ENCODE measurements around the gene TRHDE.

The TRHDE gene, protein sequence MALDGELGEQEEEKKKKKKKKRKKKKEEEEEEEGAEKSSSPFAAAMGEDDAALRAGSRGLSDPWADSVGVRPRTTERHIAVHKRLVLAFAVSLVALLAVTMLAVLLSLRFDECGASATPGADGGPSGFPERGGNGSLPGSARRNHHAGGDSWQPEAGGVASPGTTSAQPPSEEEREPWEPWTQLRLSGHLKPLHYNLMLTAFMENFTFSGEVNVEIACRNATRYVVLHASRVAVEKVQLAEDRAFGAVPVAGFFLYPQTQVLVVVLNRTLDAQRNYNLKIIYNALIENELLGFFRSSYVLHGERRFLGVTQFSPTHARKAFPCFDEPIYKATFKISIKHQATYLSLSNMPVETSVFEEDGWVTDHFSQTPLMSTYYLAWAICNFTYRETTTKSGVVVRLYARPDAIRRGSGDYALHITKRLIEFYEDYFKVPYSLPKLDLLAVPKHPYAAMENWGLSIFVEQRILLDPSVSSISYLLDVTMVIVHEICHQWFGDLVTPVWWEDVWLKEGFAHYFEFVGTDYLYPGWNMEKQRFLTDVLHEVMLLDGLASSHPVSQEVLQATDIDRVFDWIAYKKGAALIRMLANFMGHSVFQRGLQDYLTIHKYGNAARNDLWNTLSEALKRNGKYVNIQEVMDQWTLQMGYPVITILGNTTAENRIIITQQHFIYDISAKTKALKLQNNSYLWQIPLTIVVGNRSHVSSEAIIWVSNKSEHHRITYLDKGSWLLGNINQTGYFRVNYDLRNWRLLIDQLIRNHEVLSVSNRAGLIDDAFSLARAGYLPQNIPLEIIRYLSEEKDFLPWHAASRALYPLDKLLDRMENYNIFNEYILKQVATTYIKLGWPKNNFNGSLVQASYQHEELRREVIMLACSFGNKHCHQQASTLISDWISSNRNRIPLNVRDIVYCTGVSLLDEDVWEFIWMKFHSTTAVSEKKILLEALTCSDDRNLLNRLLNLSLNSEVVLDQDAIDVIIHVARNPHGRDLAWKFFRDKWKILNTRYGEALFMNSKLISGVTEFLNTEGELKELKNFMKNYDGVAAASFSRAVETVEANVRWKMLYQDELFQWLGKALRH

DNA sequence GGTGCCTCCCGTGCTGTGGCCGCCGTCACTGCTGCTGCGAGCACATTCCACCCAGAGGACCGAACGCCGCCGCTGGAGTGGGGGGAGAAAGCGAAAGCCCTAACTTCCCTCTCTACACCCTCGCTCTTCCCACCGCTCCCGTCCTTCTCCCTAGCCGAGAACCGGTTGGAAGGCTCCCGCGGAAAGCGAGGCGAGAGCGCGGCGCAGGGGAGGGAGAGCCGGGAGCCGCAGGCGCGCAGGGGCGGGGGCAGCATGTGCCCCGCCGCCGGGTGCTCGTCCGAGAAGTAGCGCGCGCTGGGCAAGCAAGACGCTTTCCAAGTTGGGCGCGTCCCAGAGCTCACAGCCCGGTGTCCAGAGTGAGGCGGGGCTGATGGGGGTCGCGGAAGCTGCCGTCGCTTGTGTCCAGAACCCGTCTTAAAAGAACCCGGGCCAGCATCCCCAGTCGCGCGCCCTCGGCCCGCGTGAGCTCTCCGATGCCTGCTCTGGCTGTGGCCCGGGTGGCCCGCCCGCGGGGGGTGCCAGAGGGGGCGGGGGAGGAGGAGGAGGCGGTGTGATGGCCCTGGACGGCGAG, at the start of gene TRHDE:
Gene TRHDE (plus strand): TSS at position 280 of the 571 bp plus-strand sequence. CDS start 274 bp downstream, at position 554.
- no peak for FAIRE-seq

DNA sequence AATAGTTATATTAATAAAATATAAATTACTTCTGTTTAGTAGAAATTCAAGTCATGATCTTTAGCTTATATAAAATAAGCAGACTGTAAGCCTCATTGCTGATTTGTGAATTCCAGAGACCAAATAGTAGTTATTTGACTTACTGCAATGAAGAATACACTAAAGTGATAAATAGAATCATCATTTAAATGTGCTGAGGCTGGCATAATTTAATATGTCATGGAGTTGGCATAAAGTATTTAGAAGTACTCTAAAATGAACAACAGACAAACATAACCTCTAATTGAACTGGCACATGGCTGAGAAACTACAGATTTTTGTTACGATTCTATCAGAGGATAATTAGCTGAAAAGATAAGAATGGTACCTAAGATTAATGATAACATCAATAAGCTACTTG, 45.7 kb upstream of the TRHDE start:
- no peak for FAIRE-seq

DNA sequence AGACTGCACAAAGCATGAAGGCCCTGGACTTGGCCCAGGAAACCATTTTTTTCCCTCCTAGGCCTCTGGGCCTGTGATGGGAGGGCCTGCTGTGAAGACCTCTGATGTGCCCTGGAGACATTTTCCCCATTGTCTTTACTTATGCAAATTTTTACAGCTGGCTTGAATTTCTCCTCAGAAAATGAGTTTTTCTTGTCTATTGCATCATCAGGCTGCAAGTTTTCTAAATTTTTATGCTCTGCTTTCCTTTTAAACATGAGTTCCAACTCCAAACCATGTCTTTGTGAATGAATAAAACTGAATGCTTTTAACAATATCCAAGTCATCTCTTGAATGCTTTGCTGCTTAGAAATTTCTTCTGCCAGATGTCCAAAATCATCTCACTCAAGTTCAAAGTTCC, 43.7 kb upstream of the TRHDE start:
- FAIRE-seq: no peak

DNA sequence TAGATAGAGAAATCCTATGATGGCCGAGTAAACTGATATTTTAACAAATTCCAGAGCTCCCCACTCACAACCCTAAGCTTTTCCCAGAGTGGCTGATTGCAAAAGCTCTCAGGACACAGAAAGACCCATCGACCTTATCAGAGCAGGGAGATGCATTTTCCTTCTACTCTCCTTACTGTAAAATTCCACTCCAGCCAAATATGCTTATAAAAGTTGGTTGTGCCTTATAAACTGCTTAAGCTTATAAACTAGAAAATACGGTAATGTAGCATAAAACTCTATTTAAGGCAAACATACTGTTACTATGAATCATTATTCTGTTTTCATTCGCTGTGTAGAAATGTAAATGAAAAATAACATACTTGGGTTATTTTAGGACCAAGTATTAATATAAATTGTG, 41.6 kb upstream of the TRHDE start:
- FAIRE-seq: no peak

DNA sequence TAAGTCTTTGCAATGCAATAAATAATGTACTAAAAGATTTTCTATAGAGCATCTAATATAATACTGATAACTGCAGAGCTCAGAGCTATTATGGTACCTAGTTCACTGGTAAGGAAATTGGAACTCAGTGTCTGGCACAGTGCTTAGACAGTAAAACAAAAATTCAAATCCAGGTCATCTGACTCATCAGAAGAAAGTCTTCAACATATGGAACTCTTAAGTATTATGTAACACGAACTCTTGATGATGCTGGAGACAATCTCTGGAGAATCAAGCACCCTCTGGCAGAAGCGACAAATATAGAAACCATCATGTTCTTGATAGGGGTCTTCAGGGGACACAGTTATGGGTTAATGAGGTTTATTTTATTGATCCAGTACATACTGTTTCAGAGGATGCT, 37.3 kb upstream of the TRHDE start:
- FAIRE-seq: no peak

DNA sequence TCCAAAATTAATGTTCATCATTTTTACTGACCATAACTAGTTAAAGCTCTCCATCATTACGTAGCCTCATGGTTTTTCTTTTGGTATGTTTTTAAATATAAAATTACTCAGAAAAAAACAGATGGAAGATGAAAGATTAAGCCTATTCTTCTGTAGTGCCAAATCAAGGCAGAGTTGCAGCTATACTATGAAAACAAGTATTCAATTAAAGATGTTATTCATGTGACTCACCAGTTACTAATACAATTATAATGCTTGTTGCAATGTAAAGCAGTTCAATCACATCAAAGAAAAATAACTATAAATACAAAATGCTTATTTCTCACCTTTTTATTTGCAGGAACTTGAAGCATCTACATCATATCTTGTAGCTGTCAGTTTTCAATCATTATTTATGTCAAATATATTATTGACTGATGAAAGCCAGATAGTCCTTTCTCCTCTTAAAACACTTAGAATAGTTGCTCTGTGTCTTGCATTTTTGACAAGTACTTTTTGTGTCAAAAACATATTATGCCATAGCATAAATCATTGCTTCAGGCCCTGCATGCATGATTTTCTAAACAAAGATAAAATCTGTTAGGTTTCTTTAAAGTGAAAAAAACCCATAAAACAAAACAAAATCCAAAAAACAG, 36.0 kb upstream of the TRHDE start:
- no peak for FAIRE-seq

DNA sequence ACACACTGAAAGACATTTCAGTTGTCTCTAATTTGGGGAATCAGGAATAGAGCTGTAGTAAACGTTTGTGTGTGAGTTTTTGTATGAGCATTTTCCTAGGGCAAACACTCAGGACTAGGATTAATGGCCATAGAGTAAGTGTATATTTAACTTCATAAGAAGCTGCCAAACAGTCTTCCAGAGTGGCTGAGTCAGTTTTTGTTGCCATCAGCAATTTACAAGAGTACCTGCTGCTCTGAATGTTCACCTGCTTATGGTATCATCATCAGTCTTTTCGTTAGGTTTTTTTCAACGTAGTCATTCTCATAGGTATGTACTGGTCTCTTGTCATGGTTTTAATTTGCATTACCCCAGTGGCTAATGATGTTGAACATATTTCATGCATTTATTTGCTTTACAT, 30.6 kb upstream of the TRHDE start:
- FAIRE-seq: no peak

DNA sequence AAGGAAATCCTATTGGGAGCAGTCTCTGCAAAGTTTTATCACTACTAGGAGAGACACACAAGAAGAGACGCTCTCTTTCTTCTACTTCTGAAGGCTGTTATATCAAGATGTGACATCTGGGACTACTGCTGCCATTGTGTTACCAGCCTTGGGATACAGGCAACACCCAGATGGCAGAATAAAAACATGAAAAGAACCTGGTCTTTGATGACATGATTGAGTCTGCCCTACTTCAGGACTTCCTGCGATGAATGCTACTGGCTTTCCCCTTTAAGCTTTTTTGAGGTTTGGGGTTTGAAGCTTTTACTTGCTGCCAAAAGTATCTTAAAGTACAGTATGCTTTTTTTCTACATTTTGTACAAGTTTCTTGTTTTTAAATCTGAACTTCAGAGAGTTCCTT, 29.2 kb upstream of the TRHDE start:
- FAIRE-seq: no peak

DNA sequence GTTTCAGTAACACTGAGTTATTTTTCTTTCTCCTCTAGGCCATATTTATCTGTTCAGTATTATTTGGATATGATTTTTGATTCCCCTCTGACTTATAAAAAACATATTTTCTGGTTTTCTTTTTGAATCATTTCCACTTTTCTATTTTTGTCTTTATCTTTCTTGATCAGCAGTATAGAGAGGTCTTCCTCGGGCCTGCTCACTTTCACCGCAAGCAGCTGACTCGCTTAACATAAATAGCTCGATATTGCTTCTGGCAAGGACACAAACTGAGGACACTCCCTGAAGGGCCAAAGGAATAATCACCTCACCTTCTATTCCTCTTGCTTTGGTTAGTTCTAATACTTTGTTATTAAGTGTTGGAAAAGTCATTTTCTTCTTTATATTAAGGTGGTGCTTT, 25.8 kb upstream of the TRHDE start:
- no peak for FAIRE-seq

DNA sequence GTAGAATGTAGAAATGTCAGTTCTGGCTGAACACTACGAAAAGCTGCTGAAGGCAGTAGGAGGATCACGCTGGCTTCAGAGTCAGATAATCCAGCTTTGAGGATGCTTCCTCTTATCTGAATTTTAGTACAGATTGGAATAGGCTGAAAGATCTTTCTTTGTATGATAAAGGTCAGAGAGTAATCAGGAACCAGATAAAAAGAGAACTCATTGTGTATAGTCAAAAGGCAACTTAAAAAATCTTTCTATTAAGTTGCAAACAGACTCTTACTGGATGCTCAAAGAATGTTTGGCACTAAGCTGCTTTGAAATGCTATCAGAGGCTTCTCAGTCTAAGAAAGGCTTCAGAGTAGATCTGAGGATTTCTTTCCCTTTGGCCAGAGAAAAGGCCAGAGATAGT, 21.8 kb upstream of the TRHDE start:
- no peak for FAIRE-seq

DNA sequence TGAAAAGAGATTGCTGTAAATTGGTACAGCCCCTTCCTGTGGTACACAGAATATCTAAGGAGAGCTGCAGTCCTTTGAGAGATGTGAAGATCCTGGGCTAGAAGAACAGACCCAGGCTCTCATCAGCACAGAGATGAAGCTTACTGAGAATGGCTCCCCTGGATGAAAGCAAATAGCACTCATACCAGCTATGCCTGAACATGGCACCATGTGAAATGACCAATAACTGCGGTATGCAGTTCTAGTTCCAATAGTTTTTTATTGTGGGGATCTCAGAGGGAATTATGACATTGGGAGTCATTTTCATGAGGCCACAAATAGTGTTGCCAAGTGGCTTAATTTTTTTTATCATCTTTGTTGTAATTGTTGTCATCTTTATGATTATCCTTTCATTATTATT, 15.4 kb upstream of the TRHDE start:
- no peak for FAIRE-seq

DNA sequence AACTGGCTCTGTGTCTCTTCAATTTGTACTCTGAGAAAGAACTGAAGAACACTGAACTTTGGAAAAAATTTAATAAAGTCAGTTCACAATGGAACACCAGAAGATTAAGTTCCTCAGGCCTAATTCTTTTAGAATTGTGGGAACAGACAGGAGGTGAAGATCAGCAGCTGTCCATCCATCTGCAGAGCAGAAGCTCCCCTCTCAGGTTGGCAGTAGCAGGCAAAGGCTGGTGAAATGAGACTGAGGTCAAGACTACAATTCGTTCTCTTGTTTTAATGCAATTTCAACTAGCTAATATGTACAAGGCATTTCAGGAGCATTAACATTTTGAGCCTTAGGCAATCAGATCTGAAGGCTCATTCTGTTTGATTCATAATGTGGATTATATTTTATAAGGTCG, 10.3 kb upstream of the TRHDE start:
- no peak for FAIRE-seq

DNA sequence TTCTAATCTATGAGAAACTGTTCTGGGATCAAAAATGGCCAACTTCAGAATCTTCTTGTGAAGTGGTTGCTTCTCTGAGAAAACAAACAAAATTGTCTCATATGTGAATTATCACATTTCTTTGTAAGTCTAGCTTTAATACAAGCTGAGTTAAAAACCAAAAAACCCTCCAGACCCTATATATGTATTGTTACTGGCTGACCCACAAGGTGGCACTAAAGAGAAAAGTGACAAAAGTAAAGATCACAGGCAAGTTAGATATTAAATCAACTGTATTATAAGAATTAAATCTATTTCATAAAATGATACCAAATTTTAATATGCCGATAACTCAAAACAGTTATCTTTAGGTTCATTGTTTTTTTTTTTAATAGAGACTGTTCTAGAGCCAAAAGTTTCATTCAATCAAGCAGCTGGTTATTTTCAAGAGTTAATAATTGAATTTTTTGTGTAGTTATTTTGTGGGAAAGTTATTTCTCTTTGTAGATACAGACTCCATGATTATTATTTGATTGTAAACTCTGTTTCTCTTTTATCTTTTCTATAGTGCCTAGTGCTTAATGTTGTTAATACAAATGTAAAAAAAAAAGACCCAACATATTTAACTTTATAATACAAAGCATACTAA, 7.5 kb upstream of the TRHDE start:
- FAIRE-seq: no peak

DNA sequence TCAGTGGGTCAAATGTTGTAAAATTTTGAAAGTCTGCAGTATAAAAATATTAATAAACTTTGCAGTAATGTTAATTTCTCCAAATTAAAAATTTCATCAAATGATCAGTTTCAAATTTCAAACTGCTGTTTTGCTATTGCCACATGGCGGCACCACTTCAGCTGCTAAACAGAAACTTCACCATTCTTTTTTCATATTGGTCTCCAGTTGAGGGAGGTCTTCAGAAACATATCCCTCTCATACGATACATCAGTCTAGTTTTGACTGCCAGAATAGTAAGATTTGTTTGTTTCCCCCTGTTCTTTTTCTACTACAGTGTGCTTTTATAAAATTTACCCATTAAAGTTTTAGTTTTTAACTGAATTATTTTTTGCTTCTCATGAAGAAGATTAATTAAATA, 4.2 kb upstream of the TRHDE start:
- no peak for FAIRE-seq

DNA sequence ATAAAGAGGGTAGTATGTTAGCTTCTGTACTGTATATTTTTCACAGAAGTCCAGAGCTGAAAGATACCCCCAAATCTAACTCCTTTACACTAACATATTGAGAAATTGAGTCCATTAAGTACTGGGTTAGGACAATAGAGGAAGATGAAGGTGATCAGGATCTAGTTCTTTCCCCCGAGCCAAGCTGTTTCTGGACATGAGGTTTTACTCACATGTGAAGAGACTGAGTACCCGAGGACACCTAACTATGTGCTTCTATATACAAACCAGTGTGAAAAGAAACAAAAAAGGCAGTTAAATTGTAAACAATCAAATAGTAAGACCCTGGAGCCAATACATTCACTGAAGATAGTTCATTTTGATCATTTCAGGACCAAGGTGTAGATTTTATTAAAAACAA, 3.8 kb upstream of the TRHDE start:
- no peak for FAIRE-seq

DNA sequence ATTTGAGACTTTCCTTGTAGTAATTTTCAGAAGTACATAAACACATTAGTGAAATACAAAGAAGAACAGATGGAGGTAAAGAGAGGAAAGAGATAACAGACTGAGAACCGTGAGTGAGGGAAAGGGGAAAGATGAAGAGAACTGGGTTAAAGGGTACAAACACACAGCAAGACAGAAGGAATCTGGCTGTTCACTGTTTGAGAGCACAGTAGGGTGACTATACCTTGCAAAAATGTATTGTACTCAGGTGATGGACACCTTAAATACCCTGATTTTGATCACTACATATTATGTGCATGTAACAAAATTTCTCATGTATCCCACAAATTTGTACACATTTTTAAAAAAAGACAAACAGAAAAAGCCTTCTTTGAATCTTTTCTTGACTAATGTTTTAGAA, 2.7 kb upstream of the TRHDE start:
- FAIRE-seq: no peak

DNA sequence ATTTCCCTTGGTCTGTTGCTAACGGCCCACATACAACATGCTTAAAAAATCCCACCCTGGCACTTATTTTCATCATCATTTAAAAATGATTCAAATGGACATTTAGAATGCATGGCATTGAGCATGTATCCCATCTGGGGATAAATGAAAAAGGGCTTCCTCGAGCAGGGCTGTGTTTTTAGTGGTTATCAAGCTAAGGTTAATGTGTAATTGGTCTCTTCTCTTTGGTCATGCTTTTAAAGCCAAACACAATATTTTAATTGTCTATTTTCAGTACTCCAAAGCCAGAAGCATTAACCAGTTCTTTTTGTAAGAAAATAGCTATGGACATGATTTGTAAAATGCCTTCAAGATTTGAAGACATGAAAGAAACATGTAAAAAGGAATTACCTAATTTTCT, 1.9 kb upstream of the TRHDE start:
- no peak for FAIRE-seq

DNA sequence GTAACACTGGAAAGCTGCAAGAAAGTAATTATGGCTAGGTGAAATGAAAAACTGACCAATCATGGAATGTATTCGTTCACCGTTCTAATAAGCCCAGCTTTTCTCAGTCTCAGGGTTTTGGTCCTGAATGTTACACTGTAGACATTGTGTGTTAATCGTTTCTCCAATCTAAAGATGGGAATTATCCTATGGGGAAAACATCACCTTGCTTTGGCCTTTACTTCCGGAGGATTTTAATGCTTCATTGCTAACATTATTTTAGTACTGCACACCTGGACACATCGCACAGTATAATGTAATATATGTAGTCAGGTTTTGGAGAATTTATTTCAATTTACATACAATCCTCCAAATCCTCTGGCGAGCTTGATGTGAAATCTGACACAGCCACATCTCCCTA, 1.2 kb upstream of the TRHDE start:
- FAIRE-seq: no peak

DNA sequence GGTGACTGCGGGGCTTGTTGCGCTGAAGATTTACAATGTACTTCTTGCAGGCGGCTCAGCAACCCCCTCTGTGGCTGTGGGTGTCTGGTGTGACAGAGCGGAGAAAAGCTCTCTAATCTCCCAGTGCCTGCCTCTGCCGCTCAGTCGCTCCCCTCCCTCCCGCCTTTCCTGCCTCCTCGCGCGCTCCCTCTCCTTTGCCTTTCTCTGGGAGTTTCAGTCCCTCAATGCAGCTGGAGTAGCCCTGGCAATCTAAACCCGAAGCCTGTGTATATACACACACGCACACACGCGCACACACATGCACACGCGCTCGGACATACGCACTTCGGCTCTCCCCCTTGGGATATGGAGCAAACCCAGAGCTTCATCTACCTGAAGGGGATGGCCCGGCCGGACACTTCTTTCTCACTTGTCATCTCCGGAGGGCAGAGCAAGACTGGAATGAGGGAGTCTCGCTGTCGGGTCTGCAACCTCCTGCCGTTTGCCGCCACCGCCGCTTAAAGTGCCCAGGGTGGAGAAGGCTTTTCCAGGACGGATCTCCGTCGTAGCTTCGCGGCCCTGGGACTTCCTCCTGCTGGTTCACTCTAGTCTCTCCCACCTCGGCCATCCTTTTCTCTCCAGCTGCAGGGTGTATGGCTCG, 599 bp upstream of the TRHDE start:
- no peak for FAIRE-seq

DNA sequence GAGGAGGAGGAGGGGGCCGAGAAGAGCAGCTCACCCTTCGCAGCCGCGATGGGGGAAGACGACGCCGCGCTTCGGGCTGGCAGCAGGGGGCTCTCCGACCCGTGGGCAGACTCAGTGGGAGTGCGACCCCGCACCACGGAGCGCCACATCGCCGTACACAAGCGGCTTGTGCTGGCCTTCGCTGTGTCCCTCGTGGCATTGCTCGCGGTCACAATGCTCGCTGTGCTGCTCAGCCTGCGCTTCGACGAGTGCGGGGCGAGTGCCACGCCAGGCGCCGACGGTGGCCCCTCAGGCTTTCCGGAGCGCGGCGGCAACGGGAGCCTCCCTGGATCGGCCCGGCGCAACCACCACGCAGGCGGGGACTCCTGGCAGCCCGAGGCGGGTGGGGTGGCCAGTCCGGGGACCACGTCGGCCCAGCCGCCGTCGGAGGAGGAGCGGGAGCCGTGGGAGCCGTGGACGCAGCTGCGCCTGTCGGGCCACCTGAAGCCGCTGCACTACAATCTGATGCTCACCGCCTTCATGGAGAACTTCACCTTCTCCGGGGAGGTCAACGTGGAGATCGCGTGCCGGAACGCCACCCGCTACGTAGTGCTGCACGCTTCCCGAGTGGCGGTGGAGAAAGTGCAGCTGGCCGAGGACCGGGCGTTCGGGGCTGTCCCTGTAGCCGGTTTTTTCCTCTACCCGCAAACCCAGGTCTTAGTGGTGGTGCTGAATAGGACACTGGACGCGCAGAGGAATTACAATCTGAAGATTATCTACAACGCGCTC, 745 bp downstream of the TRHDE start:
- no peak for FAIRE-seq

DNA sequence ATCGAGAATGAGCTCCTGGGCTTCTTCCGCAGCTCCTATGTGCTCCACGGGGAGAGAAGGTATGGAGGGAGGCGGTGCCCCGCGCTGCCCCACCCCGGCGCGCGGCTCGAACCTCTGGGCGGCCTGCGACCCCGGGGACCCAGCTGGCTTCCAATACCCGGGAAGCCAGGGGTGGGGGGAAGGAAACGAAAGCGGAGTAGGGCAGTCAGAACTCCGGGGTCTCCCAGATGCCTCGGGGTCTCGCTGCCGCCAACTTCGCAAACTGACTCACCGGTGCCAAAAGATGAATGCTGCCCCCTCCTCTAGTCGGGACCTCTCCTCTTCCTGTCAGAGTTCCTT, 1.3 kb downstream of the TRHDE start:
- no peak for FAIRE-seq
